DND-41 (cell line): ENCODE data around the gene MED23.

ENCODE experiments used
- ATAC-seq: fragments of 200-7000 bp; cut with Tn5 transposase; 3 replicates; pipeline ENCODE4 v1.9.1; 2021; ENCODE audit warnings: low read depth; ENCODE audit not compliant: insufficient read depth
- DNase-seq: peaks from one replicate; pipeline ENCODE4 v3.0.0-alpha.2; 2020
- H2AFZ ChIP-seq: 2 replicates; pipeline ENCODE4 v1.6.0; 2012; ENCODE audit warnings: low read depth, low read length
- H3K27ac ChIP-seq: 2 replicates; pipeline ENCODE4 v1.5.1; 2012; ENCODE audit warnings: low read length, inconsistent platforms
- H3K27me3 ChIP-seq: fragments of 200-600 bp; sonication (generic); 2 replicates; pipeline ENCODE4 v1.6.0; 2012; ENCODE audit warnings: low read length, mild to moderate bottlenecking, inconsistent platforms; ENCODE audit not compliant: insufficient read depth, poor library complexity
- H3K36me3 ChIP-seq: 2 replicates; pipeline ENCODE4 v1.5.1; 2012; ENCODE audit warnings: low read length, inconsistent platforms; ENCODE audit not compliant: insufficient read depth
- H3K4me1 ChIP-seq: 2 replicates; pipeline ENCODE4 v1.5.1; 2012; ENCODE audit warnings: mild to moderate bottlenecking, low read length; ENCODE audit not compliant: insufficient read depth
- H3K4me2 ChIP-seq: 2 replicates; pipeline ENCODE4 v1.6.0; 2012; ENCODE audit warnings: mild to moderate bottlenecking, moderate library complexity, low read length, inconsistent platforms; ENCODE audit not compliant: insufficient read depth
- H3K4me3 ChIP-seq, 2 experiments: fragments of 200-600 bp in 1 of 2; shearing (Covaris generic) in 1 of 2; 2 replicates each; pipeline ENCODE4 v1.5.1; 2012 to 2016; ENCODE audit warnings: inconsistent platforms in 2 of 2, low read length in 2 of 2, mild to moderate bottlenecking in 2 of 2, low read depth in 1 of 2, moderate library complexity in 1 of 2
- H3K79me2 ChIP-seq: 2 replicates; pipeline ENCODE4 v1.6.0; 2012; ENCODE audit warnings: low read length, inconsistent platforms; ENCODE audit not compliant: insufficient read depth
- H3K9ac ChIP-seq: 2 replicates; pipeline ENCODE4 v1.6.0; 2012; ENCODE audit warnings: low read depth, mild to moderate bottlenecking, inconsistent platforms, low read length, moderate library complexity
- H3K9me3 ChIP-seq: 2 replicates; pipeline ENCODE4 v1.5.1; 2012; ENCODE audit warnings: low read length, moderate library complexity, mild to moderate bottlenecking, inconsistent platforms; ENCODE audit not compliant: insufficient read depth, severe bottlenecking
- H4K20me1 ChIP-seq: 2 replicates; pipeline ENCODE4 v1.6.0; 2012; ENCODE audit warnings: low read length; ENCODE audit not compliant: insufficient read depth
- CTCF ChIP-seq: IDR thresholded peaks from 2 replicates; pipeline ENCODE4 v1.5.1; 2012; ENCODE audit warnings: borderline replicate concordance, low read length, moderate library complexity, mild to moderate bottlenecking; ENCODE audit not compliant: poor library complexity, severe bottlenecking; ENCODE audit errors: extremely low read depth
- EZH2 ChIP-seq: IDR thresholded peaks from 3 replicates; pipeline ENCODE4 v1.6.1; 2012; ENCODE audit warnings: borderline replicate concordance, low read depth, mild to moderate bottlenecking, moderate library complexity, low read length, inconsistent platforms; ENCODE audit not compliant: severe bottlenecking

MED23 gene

GRCh38 chr6:131629651-131630050 lies 1.6 kb upstream of the MED23 start:
- no peak for ATAC-seq
- Histone ChIP-seq H3K27ac (no peak overlapping the region), H3K4me1 (peaks cover 23% of the 10 kb centered on the region), H3K27me3 (no peaks in the 10 kb centered on the region), H3K4me2 (0 out of 2 replicates have a peak overlapping the region, but pooled peaks have one; percentile 5), H2AFZ (0 out of 2 replicates have a peak overlapping the region, but pooled peaks have one; percentile 90), H3K4me3 (no peak overlapping the region), H3K79me2 (peaks cover 19% of the 10 kb centered on the region), H3K36me3 (peaks cover 12% of the 10 kb centered on the region), H3K9me3 (no peaks in the 10 kb centered on the region), H3K9ac (no peak overlapping the region), H4K20me1 (no peaks in the 10 kb centered on the region)
- TF ChIP-seq EZH2 (no peak), CTCF (no peak)
- no peak for DNase-seq

GRCh38 chr6:131628726-131629125 lies 684 bp upstream of the MED23 start:
- Histone ChIP-seq H3K4me3 (peak overlapping the region; percentile 16 to 97; a peak in 3 of 4 replicates), H3K4me1 (peaks cover 23% of the 10 kb centered on the region), H3K4me2 (peak overlapping the region; percentile 79), H3K27me3 (no peaks in the 10 kb centered on the region), H3K36me3 (peaks cover 21% of the 10 kb centered on the region), H3K9me3 (no peaks in the 10 kb centered on the region), H3K27ac (peak overlapping the region; percentile 58; the same call in 1 of the 2 replicates), H2AFZ (peak overlapping the region; percentile 90), H3K9ac (peak overlapping the region; percentile 83), H3K79me2 (peaks cover 19% of the 10 kb centered on the region), H4K20me1 (no peaks in the 10 kb centered on the region)
- no peak for TF ChIP-seq EZH2
- no peak for TF ChIP-seq CTCF
- no peak for DNase-seq
- ATAC-seq: no peak

- no peaks in the 10 kb centered on the region for H3K27me3 ChIP-seq
- H3K36me3 ChIP-seq: peaks cover 92% of the 10 kb centered on the region
- no peaks in the 10 kb centered on the region for H3K9me3 ChIP-seq
- no peak overlapping the region for H3K4me3 ChIP-seq
- no peak for DNase-seq
- H3K4me2 ChIP-seq: no peak overlapping the region
- H3K9ac ChIP-seq: no peak overlapping the region
- no peak overlapping the region for H3K27ac ChIP-seq
- H3K4me1 ChIP-seq: no peaks in the 10 kb centered on the region
- no peak overlapping the region for H2AFZ ChIP-seq
- TF ChIP-seq EZH2: no peak
- no peak for TF ChIP-seq CTCF
- H3K79me2 ChIP-seq: no peaks in the 10 kb centered on the region
- H4K20me1 ChIP-seq: no peaks in the 10 kb centered on the region
- ATAC-seq: no peak
These were observed 12.8 kb downstream of the MED23 start for GRCh38 chr6:131615275-131615674.
